ENCODE data around the gene NPSR1.
"Not testable (repeated sequence)": the region's sequence is repeated elsewhere in the genome, so short reads cannot be mapped to it uniquely, and the experiment has no call there.

The NPSR1 gene, protein sequence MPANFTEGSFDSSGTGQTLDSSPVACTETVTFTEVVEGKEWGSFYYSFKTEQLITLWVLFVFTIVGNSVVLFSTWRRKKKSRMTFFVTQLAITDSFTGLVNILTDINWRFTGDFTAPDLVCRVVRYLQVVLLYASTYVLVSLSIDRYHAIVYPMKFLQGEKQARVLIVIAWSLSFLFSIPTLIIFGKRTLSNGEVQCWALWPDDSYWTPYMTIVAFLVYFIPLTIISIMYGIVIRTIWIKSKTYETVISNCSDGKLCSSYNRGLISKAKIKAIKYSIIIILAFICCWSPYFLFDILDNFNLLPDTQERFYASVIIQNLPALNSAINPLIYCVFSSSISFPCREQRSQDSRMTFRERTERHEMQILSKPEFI

DNA sequence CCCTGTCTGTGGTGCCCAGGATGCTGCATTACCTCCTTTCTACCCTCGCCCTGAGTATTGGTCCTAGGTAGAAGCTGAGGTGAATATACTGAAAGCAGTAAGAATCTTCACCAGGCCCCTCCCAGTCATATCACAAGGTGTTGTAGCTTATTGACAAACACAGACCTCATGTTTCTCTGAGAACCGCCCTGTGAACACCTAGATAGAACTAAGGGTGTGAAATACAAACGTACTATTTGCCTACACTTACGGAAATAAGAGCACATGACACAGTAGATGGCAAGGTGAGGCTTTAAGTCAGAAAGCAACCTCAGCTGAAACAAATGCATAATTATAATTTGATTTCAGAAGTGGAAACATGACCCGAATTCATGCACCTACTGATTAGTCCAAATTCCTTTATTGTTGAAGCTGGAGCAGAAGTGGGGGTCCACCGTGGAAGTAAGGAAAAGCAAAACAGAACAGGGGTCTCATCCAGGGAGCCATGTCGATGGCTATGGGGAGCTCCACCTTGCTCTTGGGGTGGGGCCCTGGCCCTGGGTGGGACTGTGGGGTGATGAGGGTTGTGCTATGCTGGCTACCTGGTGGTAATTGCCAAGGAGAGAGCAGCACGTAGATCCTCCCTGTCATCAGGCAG lies at the start of gene NPSR1:
Gene NPSR1, plus strand, starts transcription at position 587 of the 637 bp plus-strand sequence. CDS start 195 bp downstream, outside the sequence.
- DNase-seq, result no peak

DNA sequence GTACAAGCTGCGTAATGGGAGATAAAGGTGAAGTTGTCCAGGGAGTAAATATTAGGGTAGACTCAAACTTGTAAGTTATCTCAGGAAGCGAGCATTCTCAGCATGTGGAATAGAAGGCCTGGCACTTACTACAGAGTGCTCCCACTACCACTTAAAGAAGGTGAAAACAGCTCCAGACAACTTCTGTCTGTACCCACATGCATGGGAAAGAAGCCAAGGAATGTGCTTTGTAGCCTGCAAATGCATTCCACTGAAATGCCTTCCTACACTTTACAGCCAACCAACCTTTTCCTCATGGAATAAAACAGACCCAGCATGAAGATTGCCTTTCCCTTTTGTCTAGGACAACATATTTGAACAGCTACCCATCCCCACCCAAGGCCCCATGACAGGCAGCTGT lies 45.4 kb upstream of the NPSR1 start:
- DNase-seq, result no peak

DNA sequence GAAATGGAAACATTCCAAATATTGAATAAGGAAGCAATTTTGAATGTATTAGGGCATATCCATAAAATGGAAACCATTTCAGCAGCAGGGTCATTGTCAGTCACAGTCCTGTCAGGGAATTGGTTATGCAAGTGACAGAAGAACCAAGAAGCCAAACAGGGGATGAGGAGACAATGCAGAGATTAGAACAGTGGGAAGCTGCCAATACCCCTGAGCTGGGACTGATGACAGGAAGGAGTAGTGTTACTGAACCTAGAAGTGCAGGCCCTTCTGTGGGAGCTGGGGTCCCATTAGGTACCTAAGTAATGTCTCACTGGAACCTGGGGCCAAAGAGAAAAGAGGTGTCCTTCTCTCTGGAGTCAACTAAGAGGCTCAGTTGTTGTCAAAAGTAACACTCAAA lies 37.6 kb upstream of the NPSR1 start:
- DNase-seq, result no peak

DNA sequence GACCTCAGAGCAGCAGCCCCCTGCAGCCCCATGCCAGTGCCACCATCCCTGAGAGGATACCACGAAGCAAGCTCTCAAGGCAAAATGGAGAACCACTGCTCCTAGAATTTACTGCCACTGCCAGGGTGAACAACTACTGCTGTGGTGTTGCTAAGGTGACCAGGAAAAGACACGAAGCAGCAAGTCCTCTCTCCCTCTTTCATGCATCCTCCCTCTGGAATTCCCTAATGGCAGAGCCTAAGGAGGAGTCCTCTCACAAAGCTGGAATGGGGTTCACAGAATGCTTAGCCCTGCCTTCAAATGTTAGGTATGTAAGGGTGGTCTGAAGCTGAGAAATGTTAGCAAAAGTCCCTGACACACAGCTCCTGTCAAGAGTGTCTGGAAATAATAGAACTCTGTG lies 35.8 kb upstream of the NPSR1 start:
- DNase-seq, result no peak

DNA sequence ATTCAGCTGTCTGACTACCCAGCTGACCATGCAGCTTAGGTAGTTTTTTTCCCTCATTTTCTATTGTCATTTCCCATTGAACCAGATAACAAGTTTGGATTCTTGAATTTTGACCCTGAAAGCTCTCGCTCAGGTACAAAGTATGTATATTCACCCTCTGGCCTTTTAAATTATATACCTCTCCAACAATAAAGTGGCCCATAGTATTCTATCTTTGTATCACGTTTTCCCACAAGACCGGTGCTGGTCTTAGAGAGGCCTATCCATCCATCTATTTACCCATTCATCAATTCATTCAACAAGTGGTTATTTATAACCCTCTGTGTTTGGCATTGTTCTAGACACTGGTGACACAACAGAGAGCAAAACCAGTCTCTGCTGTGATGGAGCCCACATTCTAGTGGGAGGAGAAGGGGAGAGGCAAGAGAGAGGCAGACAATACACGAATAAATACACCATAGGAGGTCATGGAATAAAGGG lies 35.2 kb upstream of the NPSR1 start:
- DNase-seq, result no peak

DNA sequence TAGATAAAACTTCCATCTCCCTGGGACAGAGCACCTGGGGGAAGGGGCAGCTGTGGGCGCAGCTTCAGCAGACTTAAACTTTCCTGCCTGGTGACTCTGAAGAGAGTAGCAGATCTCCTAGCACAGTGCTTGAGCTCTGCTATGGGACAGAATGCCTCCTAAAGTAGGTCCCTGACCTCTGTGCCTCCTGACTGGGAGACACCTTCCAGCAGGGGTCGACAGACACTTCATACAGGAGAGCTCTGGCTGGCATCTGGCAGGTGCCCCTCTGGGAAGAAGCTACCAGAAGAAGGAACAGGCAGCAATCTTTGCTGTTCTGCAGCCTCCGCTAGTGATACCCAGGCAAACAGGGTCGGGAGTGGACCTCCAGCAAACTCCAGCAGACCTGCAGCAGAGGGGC lies 29.4 kb upstream of the NPSR1 start:
- not testable (repeated sequence) for DNase-seq

DNA sequence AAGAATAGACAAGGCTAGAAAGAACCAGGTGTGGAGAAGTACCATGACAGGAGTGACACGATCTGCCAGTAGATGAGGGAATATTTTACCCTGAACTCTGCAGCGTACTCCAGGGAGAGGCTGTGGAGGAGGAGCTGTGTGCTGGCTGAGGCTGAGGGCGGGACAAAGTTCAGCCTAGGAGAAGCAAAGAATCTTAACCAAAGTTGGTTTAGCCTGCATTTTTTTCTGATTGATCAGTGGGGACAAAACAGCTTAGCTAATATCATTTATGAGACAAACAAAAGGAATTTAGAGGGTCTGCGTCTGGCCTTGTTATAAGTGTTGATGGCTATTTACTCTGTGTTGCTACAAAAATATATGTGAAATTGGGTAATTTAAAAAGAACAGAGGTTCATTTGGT lies 5.2 kb upstream of the NPSR1 start:
- no peak for DNase-seq

DNA sequence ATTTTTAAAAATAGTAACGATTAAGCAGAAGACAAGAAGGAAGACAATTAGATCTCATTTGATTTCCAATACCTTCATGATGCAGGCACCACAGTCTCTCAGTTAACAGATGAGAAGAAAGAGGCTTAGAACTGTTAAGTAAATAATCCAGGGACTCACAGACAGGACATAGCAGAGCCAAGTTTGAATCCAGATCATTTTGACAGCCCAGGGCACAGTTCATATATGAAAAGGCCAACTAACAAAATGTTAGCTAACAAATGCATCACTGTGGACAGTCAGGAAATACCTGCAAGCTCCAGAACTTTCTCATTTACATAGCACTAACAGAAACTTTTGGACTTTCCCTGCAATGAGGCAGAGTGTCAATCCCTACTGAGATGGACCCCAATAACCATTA lies 4.2 kb upstream of the NPSR1 start:
- DNase-seq, result no peak

DNA sequence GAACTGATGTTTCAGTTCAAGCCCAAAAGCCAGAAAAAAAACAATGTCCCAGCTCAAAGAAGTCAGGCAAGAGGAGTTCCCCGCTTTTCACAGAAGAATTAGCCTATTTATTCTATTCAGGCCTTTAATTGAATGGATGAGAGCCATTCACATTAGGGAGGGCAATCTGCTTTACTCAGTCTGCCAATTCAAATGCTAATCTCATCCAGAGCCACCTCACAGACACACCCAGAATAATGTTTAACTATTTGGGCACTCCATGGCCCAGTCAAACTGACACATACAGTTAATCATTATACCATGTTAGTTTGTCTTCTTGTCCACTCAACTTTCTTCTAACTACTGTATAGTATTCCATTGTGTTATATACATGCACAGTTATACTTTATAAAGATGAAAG lies 2.6 kb upstream of the NPSR1 start:
- no peak for DNase-seq

DNA sequence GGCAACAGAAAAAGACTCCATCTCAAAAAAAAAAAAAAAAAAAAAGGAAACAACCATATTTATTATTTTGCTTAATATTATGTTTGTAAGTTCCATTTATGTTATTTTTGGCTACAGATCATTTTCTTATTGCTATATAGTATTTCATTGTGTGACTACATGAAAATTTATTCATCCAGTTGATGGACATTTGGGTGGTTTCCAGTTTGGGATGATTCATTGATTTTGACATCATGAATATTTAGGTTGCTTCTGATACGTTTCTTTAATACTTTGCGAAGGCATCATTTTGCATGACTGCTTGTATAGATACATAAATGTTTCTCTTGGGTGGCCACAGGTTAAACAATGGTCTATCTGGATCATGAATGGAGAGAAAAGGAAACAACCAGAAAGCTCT lies 2.0 kb upstream of the NPSR1 start:
- DNase-seq, result no peak

DNA sequence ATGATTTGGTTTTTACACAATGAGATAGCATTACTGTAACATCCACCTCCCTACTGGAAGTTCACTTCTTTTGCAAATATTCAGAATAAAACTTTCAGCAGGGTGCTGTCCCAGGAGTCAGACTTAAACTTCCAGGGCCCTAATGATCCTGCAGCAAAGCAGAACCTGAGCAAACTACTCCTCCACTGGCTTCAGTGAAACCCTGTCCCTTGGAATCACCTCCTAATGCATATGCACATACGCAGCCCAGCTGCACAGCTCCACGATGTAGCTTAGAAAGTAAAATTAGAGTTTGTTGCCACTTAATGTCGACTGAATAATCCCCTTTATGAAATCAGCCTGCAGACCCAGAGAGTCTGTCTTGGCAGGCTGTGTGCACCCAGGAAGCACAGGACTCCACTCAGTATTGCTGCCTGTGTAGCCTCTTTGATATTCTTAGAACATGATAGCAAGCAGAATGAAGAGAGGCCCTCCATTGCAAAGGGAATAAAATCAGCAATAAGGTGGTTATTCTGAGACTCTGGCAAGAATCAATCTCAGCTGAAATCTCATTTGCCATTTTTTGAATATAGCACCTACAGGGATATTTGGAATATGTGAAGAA lies 1.6 kb downstream of the NPSR1 start:
- DNase-seq, result no peak

DNA sequence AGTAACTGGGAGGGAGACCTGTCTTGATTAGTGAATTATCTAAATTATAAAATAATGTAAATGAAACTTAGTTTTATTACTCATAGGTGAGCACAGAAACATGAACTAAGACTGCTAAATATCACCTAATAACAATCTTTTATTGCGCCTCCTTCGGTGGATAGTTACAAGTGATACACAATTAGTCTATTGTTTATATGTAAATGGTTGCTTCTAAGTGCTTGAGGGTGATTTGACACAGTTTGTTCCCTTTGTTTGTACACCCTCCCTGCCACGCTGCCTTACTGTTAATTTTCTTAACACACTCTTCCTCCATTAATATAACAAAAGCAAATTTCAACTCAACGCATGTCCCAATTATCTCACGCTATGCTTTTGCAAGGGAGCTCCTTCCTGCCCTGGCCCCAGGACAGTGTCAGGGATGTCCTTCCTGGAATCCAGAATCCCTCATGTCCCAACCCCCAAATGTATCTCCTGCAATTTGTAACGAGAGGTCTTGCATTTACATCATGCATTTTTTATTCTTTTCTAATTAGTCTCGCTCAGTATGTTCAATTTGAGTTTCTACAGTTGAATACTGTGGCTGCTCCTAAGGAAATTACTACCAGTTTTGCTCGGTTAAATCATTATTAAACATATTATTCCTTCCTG lies 4.2 kb downstream of the NPSR1 start:
- no peak for DNase-seq

DNA sequence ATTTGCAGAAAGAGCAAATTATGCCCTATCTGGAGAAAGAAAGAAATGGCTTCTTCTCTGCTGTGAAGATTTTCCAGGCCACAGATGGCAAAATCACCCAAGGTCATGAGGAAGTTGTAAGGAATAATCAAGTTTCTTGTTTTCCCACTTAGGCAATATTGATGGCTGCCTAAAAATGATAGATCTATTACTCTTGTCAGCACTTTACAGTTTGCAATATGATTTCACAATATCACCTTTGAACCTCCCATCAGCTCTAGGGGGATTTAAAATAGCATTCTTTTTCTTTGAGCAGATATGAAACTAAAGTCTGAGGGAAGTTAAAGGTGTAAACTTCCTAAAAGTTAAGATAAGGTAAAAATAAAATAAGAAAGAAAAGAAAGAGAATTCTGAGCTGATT lies 6.7 kb downstream of the NPSR1 start:
- no peak for DNase-seq

DNA sequence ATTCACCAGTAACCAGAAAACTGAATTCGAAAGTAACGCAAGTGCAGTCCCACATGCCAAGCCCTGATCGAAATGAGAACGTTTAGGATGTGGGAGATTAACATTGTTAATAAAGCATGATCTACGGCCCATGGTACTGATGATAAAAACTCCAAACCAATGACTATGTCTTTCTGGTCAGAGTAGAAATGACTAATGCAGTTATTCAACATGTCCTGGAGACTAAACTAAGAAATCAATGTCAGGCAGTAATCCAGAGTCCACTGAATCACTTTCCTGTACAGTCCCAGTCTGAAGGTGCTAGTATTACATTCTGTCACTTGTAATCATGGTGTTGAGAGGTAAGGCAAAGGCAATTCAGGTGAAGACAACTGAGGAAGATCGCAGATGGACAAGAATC lies 14.4 kb downstream of the NPSR1 start:
- DNase-seq, result no peak

DNA sequence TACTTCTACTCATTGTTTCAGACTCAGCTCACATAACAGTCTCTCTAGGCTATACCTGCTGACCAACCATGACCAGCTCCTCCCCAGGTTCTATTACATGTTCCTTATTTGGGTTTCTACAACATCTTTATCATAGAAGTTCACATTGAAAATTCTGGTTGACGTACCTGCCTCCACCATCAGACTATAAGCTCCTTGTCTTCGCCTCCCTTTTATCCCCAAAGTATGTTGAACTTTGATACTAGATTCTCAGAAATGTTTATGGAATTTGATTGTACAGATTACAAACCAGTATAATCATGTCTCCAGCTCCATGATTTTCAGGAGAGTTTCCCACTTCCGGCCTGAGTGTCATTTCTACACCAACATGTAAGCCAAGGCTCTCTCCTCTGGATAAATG lies 15.0 kb downstream of the NPSR1 start:
- DNase-seq, result no peak

DNA sequence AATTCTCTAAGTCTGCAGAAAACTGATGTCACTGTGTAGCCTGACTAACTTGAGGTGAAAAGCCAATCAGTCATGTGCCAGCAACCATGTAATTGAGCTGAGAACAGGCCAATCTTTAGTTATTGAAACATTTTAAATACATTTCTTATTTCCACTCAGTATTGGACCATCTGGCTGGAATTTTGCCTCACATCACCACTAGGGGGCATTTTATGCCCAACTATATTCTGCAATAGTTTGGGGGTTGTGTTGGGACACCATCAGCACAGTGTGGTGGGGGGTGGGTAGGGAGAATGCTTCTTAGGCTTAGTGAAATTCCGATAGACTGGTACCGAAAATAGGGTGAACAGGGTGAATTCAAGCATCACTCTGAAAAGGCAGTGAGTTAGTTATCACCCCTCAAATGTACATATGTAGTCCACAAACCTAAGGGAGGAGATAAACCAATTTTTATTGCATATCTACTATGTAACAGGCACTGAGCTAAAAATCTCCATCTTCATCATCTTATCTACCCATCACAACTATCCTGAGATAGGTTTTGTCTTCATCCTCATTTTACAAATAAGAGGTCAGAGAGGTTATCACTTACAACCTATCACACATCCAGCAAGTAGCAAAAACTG lies 17.8 kb downstream of the NPSR1 start:
- peak; percentile 31 for DNase-seq

DNA sequence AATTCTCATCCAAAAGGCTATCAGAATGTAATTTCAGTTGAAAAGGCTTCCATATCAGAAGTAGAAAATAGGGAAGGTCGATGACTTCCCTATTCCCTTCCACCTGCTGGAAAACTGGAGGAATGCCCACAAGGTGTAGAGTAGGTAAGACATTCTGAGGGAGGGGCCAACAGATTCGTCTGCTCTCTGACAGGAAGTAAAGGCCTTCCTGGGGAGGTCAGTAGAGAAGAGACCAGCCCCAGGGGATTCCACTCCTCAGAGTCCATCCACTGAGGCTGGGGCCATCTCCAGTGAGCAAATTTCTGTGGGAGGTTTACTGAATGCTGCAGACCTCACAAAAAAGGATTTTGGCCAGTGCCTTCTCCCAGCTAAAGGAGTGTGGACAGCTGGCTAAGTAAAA lies 19.5 kb downstream of the NPSR1 start:
- DNase-seq, result no peak

DNA sequence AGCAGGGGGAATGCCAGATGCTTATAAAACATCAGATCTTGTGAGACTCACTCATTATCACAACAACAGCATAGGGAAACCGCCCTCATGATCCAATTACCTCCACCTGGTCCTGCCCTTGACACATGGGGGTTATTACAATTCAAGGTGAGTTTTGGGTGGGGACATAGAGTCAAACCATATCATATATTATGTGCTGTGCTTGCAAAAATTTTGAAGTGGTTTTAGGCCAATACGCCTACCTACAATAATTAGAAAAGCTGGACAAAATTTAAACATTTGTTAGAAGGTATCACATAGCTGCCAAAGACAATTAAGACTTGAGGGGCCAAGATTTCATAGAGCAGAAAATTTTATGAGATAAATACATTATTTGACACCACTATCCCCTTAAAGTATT lies 29.5 kb downstream of the NPSR1 start:
- no peak for DNase-seq

DNA sequence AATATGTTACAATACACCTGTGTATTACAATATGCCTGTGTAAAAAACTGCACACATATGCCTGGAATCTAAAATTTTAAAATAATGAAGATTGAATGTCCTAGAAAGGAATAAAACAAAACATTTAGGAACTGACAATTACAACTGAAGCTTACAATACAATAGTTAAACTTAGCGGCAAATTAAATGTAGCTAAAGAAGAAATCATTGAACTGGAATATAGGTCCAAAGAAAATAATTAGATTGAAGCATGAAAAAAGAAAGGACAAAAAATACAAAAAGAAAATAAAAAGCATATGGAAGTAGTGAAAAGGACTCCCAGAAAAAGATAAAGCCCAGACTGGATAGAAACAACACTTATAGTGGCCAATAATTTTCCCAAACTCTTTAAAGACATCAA lies 38.4 kb downstream of the NPSR1 start:
- DNase-seq, result no peak

DNA sequence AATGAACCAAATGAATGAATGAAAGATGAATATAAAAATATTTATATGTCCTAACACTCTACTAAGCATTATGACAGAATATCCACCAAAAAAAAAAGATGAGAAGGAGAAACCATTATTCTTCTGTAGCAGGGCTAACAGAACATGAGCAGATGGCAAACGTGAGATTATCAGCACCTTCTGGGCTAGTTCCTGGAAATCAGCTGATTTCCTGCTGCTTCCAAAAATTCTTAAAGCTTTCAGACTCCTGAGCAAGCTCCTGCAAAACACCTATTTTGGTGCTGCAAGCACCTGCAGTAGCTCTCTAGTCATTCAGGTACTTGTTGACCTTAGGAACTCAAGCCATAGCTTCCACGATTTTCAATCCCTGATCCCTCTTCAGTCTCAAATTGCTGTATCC lies 51.8 kb downstream of the NPSR1 start:
- no peak for DNase-seq

DNA sequence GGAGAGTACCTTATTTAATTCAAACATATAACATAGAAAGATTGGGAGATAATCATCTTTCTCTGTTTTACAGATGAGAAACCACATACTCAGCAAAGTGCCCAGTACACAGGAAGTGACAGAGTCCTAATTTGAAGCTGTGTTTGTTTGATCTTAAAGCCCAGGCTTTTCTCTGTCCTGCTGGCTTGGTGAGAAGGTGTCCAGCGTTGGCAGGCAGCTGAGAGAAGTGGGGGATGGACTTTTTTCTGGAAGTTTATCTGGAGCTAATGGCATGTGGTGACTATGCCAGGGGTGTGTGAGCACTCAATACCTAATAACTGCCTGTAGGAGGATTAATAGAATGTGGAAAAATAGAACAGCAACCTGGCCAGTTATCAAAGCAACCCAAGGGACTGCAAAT lies 60.8 kb downstream of the NPSR1 start:
- DNase-seq, result peak; percentile 49

DNA sequence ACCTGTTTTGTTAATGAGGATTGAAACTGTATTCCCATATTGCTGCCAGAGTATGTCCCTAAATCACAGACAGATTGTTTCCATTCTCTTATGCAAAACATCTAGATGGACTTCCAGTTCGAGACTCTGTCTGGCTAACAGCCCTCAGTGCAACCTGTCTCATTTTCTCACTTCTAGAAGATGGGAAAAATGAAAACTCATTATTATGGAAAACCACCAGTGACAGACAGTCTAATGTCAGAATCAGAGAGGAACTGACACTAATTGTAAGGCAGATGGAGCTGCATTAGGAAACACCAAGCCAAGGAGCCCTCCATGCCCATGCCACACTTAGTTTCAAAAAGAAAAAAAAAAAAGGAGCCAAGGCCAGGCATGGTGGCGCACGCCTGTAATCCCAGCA lies 61.6 kb downstream of the NPSR1 start:
- no peak for DNase-seq

DNA sequence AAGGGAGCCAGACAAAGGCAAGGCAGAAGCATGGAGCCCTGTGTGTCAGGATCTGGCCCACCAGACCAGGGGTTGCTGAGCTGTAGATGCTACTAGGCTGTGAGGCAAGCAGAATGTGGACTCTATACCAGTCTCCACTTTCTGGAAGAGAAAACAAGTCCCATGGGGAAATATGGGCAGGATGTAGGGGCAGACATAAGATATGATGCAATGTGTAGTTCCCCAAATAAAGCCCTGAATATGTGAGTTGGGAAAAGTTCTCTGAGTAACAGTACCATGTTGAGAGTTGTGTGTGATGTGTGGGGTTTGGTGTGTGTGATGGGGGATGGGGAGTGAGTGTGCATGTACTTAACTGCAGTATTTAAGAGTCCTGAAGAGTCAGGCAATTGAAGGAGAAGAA lies 62.3 kb downstream of the NPSR1 start:
- DNase-seq, result no peak

Measured in activated CD4-positive, alpha-beta T cell treated with anti-CD3 and anti-CD28 coated beads, Interleukin-2, amount 50 U/mL, for 16 hours (primary cell).